Nephron progenitor cell (in vitro differentiated cells): ENCODE results near the gene MDH2.
"Not testable (repeated sequence)": the region's sequence is repeated elsewhere in the genome, so short reads cannot be mapped to it uniquely, and the experiment has no call there.

ENCODE experiments used
- DNase-seq: peaks from one replicate; pipeline ENCODE4 v3.0.0; 2021
- H3K27ac Mint-ChIP-seq: 2 replicates; pipeline ENCODE4 v1.8.0; 2021; ENCODE audit warnings: mild to moderate bottlenecking, moderate library complexity, mixed read lengths
- H3K27me3 Mint-ChIP-seq: 2 replicates; pipeline ENCODE4 v1.8.0; 2021; ENCODE audit warnings: mild to moderate bottlenecking, low read depth, mixed read lengths; ENCODE audit not compliant: poor library complexity
- H3K36me3 Mint-ChIP-seq: 2 replicates; pipeline ENCODE4 v1.8.0; 2021; ENCODE audit warnings: low read depth, mixed read lengths
- H3K4me1 Mint-ChIP-seq: 2 replicates; pipeline ENCODE4 v1.8.0; 2021; ENCODE audit warnings: mixed read lengths
- H3K4me3 Mint-ChIP-seq: 2 replicates; pipeline ENCODE4 v1.8.0; 2021; ENCODE audit warnings: mild to moderate bottlenecking, moderate library complexity, mixed read lengths
- H3K9me3 Mint-ChIP-seq: 2 replicates; pipeline ENCODE4 v1.8.0; 2021; ENCODE audit warnings: mild to moderate bottlenecking, moderate library complexity, mixed read lengths
- CTCF ChIP-seq: fragments of 200-600 bp; sonication (generic); IDR thresholded peaks from 2 replicates; pipeline ENCODE4 v1.5.0; 2021; ENCODE audit warnings: antibody characterized with exemption

The MDH2 gene

GRCh38 chr7:76106893-76107292 lies 59.0 kb downstream of the MDH2 start:
- no peak for DNase-seq
- H3K4me3 Mint-ChIP-seq: no peak overlapping the region
- H3K4me1 Mint-ChIP-seq: peaks cover 22% of the 10 kb centered on the region
- H3K27ac Mint-ChIP-seq: no peak overlapping the region
- peaks cover 3% of the 10 kb centered on the region for H3K27me3 Mint-ChIP-seq
- H3K36me3 Mint-ChIP-seq: no peaks in the 10 kb centered on the region
- H3K9me3 Mint-ChIP-seq: no peaks in the 10 kb centered on the region
- no peak for TF ChIP-seq CTCF

GRCh38 chr7:76108540-76109233 lies 60.8 kb downstream of the MDH2 start:
- H3K9me3 Mint-ChIP-seq: no peaks in the 10 kb centered on the region
- no peak for TF ChIP-seq CTCF
- DNase-seq: peak; percentile 34
- no peaks in the 10 kb centered on the region for H3K36me3 Mint-ChIP-seq
- no peak overlapping the region for H3K4me3 Mint-ChIP-seq
- H3K27me3 Mint-ChIP-seq: peaks cover 3% of the 10 kb centered on the region
- peaks cover 22% of the 10 kb centered on the region for H3K4me1 Mint-ChIP-seq
- peak overlapping the region; percentile 79 for H3K27ac Mint-ChIP-seq

GRCh38 chr7:76113042-76113630 lies 65.2 kb downstream of the MDH2 start:
- not testable (repeated sequence) for H3K27me3 Mint-ChIP-seq, DNase-seq, H3K27ac Mint-ChIP-seq, H3K36me3 Mint-ChIP-seq, H3K9me3 Mint-ChIP-seq, H3K4me3 Mint-ChIP-seq
- peaks cover 14% of the 10 kb centered on the region for H3K4me1 Mint-ChIP-seq

- H3K9me3 Mint-ChIP-seq, H3K27ac Mint-ChIP-seq, H3K4me1 Mint-ChIP-seq, H3K27me3 Mint-ChIP-seq, H3K4me3 Mint-ChIP-seq, DNase-seq, H3K36me3 Mint-ChIP-seq: not testable (repeated sequence)
Observed at GRCh38 chr7:76114742-76115141, 66.8 kb downstream of the MDH2 start.
